Endothelial cell (in vitro differentiated cells): ENCODE measurements around the gene ZFHX3. TPM values are rescaled to one million over a fixed set of nuclear protein-coding genes. Genes with fewer than 3 reads are reported as not detected.

Experiments used
- DNase-seq: peaks from one replicate; pipeline ENCODE4 v3.0.0; 2021; ENCODE audit warnings: low spot score
- H3K27ac Mint-ChIP-seq: one replicate; pipeline ENCODE4 v1.8.0; 2021; ENCODE audit warnings: mixed read lengths, inconsistent platforms; ENCODE audit not compliant: unreplicated experiment
- H3K27me3 Mint-ChIP-seq: one replicate; pipeline ENCODE4 v1.8.0; 2021; ENCODE audit warnings: mild to moderate bottlenecking, moderate library complexity, mixed read lengths, inconsistent platforms; ENCODE audit not compliant: unreplicated experiment
- H3K36me3 Mint-ChIP-seq: one replicate; pipeline ENCODE4 v1.8.0; 2021; ENCODE audit warnings: mild to moderate bottlenecking, low read depth, mixed read lengths, inconsistent platforms; ENCODE audit not compliant: unreplicated experiment
- H3K4me1 Mint-ChIP-seq: one replicate; pipeline ENCODE4 v1.8.0; 2021; ENCODE audit warnings: mild to moderate bottlenecking, mixed read lengths, inconsistent platforms; ENCODE audit not compliant: unreplicated experiment
- H3K4me3 Mint-ChIP-seq: one replicate; pipeline ENCODE4 v1.8.0; 2021; ENCODE audit warnings: mild to moderate bottlenecking, mixed read lengths, inconsistent platforms; ENCODE audit not compliant: unreplicated experiment
- H3K9me3 Mint-ChIP-seq: one replicate; pipeline ENCODE4 v1.8.0; 2021; ENCODE audit warnings: mixed read lengths, inconsistent platforms; ENCODE audit not compliant: unreplicated experiment
- CTCF ChIP-seq: fragments of 200-600 bp; sonication (generic); IDR thresholded peaks from one replicate; pipeline ENCODE4 v1.5.0; 2021; ENCODE audit warnings: antibody characterized with exemption; ENCODE audit not compliant: unreplicated experiment
- total RNA-seq: library from RNA; stranded (reverse); fragmentation: NEBNext Ultra II Directional; extraction: Animal tissue kit (Norgen Biotek cat#: 25700); gene quantifications from one replicate; pipeline ENCODE4 v1.2.1, GENCODE V29; 2021; ENCODE audit not compliant: unreplicated experiment

Gene ZFHX3
- total RNA-seq, 1 donor from 2014 or later = 17.7 TPM

- H3K4me1 Mint-ChIP-seq = no peaks in the 10 kb centered on the region
- peaks cover 3% of the 10 kb centered on the region for H3K27me3 Mint-ChIP-seq
- TF ChIP-seq CTCF = no peak
- H3K9me3 Mint-ChIP-seq = no peaks in the 10 kb centered on the region
- no peaks in the 10 kb centered on the region for H3K36me3 Mint-ChIP-seq
- H3K27ac Mint-ChIP-seq = no peak overlapping the region
- no peak for DNase-seq
- no peak overlapping the region for H3K4me3 Mint-ChIP-seq
These were observed 126.8 kb downstream of the ZFHX3 start for GRCh38 chr16:72921106-72921505.

DNA sequence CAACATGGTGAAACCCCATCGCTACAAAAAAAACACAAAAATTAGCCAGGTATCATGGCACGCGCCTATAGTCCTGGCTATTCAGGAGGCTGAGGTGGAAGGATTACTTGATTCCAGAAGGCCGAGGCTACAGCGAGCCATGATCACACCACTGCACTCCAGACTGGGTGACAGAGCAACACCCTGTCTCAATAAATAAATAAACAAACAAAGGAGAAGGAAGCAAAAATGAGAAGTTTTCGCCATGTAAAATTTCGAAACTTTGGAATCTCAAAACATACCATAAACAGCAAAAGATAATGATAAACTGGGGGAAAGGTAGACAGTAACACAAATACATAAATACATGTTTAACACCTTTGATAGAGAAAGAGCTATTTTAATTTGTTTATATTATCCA lies 130.9 kb downstream of the ZFHX3 start:
- no peaks in the 10 kb centered on the region for H3K36me3 Mint-ChIP-seq
- H3K27me3 Mint-ChIP-seq = peaks cover 6% of the 10 kb centered on the region
- no peaks in the 10 kb centered on the region for H3K9me3 Mint-ChIP-seq
- TF ChIP-seq CTCF = no peak
- H3K27ac Mint-ChIP-seq = no peak overlapping the region
- no peak for DNase-seq
- no peaks in the 10 kb centered on the region for H3K4me1 Mint-ChIP-seq
- H3K4me3 Mint-ChIP-seq = no peak overlapping the region

DNA sequence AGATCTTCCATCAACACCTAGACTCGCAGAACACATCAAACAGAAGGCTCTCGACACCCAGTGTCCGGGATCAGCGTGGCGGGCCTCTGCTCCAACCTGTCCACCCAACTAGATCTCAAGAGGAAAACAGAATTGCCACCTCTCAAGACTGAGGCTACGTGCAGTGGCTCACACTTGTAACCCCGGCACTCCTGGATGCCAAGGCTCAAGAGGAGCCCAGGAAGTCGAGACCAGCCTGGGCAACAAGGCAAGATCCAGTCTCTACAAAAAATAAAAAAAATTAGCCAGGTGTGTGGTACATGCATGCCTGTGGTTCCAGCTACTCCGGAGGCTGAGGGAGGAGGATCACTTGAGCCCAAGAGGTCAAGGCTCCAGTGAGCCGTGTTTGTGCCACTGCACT lies 132.6 kb downstream of the ZFHX3 start:
- Mint-ChIP-seq H3K36me3 (no peaks in the 10 kb centered on the region), H3K9me3 (no peaks in the 10 kb centered on the region), H3K4me1 (no peaks in the 10 kb centered on the region), H3K27me3 (peaks cover 6% of the 10 kb centered on the region), H3K27ac (no peak overlapping the region), H3K4me3 (no peak overlapping the region)
- TF ChIP-seq CTCF = no peak
- no peak for DNase-seq

GRCh38 chr16:72913551-72913950 lies 134.4 kb downstream of the ZFHX3 start:
- Mint-ChIP-seq H3K27me3 (peaks cover 6% of the 10 kb centered on the region), H3K9me3 (no peaks in the 10 kb centered on the region), H3K27ac (no peak overlapping the region), H3K4me3 (no peak overlapping the region), H3K36me3 (no peaks in the 10 kb centered on the region), H3K4me1 (peaks cover under 1% of the 10 kb centered on the region)
- DNase-seq = no peak
- no peak for TF ChIP-seq CTCF

DNA sequence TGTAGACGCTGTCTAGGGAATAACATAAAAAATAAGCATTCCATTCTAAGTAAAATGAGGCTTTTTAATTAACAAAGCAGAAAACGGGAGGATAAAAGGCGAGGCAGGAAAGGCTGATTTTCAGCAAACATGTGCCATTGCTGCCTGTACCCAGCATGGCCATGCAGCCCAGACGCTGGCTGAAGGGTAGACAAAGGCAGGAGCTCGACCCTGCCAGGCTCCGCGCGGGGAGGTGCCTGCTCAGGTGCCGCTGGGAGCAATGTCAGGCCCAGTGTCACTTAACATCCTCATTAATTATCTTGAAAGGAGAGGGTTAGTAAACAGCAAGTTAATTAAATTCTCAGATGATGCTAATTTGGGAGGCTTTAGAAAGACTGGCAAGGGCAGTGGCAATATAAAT lies 136.0 kb downstream of the ZFHX3 start:
- Mint-ChIP-seq H3K27ac (no peak overlapping the region), H3K4me1 (peaks cover 4% of the 10 kb centered on the region)

More for the DNA sequence above, 136.0 kb downstream of the ZFHX3 start:
- Mint-ChIP-seq H3K4me3 (no peak overlapping the region), H3K36me3 (no peaks in the 10 kb centered on the region), H3K9me3 (no peaks in the 10 kb centered on the region), H3K27me3 (peaks cover 5% of the 10 kb centered on the region)
- no peak for DNase-seq
- TF ChIP-seq CTCF = no peak
